ENCODE data around the gene TOMM22.

- TF ChIP-seq CTCF (IDR thresholded peaks at IDR 0.05) (no peak), POLR2A (IDR thresholded peaks at IDR 0.05) (no peak)
These were observed 4.0 kb downstream of the TOMM22 start for GRCh38 chr22:38685761-38686160.
